HG03039 (cell line): ENCODE measurements around the gene SYF2.
"Not testable (repeated sequence)": the region's sequence is repeated elsewhere in the genome, so short reads cannot be mapped to it uniquely, and the experiment has no call there.

Source experiments
- ATAC-seq: cut with Tn5 transposase; IDR thresholded peaks from one replicate; pipeline ENCODE4 v1.9.1; 2021; ENCODE audit warnings: mild to moderate bottlenecking, moderate library complexity; ENCODE audit not compliant: unreplicated experiment

The SYF2 gene

DNA sequence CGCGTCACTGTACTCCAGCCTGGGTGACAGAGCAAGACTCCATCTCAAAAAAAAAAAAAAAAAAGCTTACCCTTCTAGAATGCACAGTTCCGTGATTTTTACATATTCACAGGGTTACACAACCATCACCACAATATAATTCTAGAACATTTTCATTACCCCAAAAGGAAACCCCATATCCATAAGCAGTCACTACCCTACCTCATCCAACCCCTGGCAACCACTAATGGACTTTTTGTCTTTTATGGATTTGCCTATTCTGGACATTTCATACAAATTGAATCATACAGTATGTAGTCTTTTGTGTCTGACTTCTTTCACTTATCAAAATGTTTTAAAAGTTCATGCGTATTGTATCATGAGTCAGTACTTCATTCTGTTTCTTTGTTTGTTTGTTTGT, 22.8 kb downstream of the SYF2 start:
- no peak for ATAC-seq

- no peak for ATAC-seq
Measured at GRCh38 chr1:25208561-25209222, 23.6 kb downstream of the SYF2 start.

GRCh38 chr1:25208092-25208491, 24.2 kb downstream of the SYF2 start:
- no peak for ATAC-seq

GRCh38 chr1:25206201-25206600, 26.1 kb downstream of the SYF2 start:
- ATAC-seq = no peak

GRCh38 chr1:25205786-25206185, 26.5 kb downstream of the SYF2 start:
- no peak for ATAC-seq

GRCh38 chr1:25204797-25205480, 27.4 kb downstream of the SYF2 start:
- no peak for ATAC-seq

GRCh38 chr1:25201006-25201405, 31.3 kb downstream of the SYF2 start:
- ATAC-seq = no peak

GRCh38 chr1:25199819-25200620, 32.3 kb downstream of the SYF2 start:
- no peak for ATAC-seq

- ATAC-seq = no peak
Measured at GRCh38 chr1:25198663-25199252, 33.5 kb downstream of the SYF2 start.

DNA sequence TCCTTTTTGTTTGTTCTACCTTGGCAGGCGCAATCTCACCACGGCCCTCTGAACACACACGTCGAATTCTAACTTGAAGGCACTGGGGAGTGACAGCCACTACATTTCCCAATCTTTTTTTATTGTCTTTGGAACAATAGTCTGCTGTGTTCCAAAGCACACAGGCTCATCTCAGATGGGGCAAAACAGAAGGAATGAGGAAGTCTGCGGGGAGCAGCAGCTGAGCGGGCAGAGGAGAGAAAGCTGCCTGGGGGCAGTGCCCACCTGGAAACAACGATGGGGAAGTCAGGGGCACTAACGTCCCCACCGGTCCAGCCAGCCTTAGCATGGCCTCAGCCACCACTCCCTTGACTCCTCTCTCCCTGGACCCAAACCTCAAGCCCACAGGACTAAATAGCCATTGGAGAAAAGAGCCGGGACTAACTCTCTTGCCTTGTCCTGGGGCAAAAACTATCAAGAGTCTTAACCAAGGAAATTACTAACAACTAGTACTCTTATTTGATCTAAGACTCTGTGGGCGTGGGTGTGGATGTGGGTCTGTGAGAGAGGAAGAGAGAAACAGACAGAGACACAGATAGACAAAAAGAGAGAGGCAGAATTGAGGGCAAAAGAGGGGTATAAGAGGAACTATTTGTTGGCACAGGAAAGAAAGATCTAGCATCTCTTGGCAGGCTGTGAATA, 34.2 kb downstream of the SYF2 start:
- ATAC-seq = no peak

DNA sequence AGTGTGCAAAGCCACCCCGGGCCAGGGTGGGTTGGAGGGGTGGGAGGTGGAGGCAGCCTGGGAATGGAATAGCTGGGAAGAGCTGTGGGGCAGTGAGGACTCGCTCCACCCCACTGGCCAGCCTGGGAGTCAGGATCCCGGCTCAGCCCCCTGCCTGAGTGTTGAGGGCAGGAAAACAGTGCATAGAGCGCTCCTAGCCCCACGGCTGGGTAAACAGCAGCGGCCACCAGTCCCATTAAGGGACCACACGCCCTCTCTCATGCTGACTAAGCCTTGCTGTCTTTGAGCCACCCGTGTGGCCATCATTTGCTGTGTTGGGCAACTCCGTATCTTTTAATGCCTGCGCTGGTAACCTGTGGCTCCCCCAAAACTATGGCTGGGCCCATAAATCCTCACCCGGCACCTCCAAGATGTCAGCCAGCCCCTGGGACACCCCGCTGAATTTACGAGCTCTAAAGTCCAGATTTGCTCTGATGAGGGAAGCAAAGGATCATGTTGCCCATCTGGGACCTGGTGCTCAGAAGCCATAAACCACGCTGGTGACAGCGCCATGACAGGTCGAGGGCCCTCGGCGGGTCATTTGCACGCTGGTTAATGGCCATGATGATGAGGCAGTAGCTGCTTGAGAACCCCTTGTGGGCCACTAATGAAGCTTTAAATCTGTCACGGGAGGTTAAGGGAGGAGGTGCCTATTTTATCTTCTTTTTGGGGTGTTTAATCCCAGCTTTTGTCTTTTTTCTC, 34.9 kb downstream of the SYF2 start:
- no peak for ATAC-seq

- ATAC-seq = no peak
Measured at GRCh38 chr1:25196830-25197229, 35.5 kb downstream of the SYF2 start.

DNA sequence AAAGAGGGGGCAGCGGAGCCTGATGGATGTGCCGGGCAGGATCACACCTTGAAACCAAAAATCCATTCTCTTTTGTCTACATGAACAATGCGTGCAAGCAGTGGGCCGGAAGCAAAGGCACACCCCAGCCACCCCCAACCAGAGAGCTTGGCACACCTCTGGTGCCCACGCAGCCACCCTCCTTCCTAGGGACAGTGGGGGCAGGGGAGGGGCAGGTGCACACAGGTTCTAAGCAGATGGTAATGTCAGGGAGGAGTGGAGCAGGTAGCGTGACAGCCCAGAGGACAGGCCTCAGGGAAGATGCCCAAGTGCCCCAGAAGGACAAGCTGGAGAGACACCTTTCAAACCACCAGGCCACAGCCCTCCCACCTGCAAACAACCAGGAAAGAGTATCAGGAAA, 36.5 kb downstream of the SYF2 start:
- no peak for ATAC-seq

- no peak for ATAC-seq
Measured at GRCh38 chr1:25194572-25195020, 37.7 kb downstream of the SYF2 start.

DNA sequence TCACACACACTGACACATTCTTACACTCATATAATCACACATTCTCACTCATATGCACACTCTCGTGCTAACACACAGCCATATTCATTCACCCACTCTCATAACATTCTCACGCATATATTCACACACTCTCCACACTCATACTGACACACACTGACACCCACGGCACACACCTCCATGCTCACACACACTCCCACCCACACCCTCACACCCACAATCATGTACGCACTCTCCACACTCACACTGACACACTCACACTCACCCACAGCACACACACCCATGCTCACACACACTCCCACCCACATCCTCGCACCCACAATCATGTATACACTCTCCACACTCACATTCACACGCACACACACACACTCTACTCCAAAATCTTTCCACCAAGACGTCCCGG, 38.2 kb downstream of the SYF2 start:
- no peak for ATAC-seq

DNA sequence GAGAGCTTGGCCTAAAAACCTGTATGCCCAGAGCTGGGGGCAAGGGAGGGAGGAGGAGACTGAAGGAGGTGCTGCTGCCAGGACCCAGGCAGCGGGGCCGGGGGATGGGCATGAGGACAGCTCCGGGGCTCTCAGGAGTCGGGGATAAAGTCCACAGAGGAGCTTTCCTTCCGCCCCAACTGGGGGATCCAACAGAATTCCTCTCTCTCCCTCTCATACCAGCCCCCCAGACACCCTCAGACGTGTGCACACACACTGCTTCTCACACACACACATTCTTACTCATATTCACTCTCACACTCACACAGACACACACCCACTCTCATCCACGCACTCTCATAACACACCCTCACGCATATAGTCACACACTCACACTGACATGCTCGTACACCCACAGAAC, 39.1 kb downstream of the SYF2 start:
- ATAC-seq = no peak

DNA sequence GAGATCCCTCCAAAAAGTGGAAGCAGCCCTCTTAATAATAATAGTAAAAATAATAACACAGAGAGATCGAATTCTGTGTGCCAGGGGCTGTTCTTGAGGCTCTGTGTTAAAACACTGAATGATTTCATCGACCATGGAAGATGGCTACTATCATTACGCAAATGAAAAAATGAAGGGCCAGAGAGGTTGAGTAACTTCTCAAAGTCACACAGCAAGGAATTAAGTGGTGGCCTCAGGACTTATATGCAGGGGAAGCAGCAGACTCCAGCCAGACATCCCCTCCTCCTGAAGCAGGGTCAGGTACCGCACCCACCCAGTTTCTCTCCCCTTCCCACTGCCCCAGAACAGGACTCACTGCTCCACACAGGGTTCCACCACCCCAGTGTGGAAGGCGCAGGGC, 40.1 kb downstream of the SYF2 start:
- no peak for ATAC-seq

DNA sequence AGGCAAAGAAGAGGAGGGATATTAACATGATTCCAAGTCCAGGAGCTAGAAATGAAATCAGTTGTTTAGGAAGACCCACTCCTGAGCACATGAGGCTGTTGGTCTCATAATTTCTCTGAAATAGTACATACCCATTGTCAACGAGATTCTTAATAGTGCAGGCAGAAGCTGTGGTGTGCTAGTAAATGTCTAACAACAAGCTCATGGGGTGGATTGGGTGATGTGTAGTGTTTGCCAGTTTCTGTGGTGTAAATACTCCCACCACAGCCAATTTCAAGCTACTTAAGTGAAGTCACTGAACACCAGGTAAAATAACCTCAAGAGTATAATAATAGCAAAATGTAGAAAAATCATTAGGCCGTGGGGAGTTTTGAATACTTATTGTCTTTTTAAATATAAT, 42.0 kb downstream of the SYF2 start:
- ATAC-seq = no peak

DNA sequence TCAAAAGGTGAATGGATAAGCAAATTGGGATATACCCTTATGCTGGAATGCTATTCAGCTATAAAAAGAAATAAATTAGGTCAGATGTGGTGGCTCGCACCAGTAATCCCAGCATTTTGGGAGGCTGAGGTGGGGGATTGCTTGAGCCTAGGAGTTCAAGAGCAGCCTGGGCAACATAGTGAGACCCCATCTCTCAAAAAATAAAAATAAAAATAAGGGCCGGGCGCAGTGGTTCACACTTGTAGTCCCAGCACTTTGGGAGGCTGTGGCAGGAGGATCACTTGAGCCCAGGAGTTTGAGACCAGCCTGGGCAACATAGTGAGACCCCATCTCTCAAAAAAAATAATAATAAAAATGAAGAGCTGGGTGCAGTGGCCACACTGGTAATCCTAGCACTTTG, 44.4 kb downstream of the SYF2 start:
- not testable (repeated sequence) for ATAC-seq

DNA sequence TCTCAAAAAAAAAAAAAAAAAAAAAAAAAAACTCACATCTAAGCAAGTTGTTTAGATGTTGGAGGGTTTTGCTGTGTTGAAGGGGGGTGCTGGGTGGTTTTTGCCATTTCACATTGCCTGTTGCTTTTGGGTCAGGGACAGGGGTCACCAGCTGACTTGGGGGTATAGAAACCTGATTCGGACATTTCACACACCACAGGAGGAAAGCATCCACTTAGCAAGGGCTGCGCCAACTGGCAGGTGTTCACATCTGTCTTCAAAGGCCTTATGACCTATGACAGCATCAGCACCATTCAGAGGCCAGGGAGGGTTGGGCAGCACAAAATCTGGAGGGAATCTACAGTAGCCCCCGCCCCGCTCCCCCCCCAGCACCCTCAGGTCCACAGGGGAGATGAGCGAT, 45.2 kb downstream of the SYF2 start:
- no peak for ATAC-seq
